CD4-positive, alpha-beta T cell (primary cell): ENCODE measurements around the gene DGKI. TPM values are rescaled to one million over a fixed set of nuclear protein-coding genes. Genes with fewer than 3 reads are reported as not detected.

Experiments used
- ATAC-seq: fragments of 200-7000 bp; cut with Tn5 transposase; one replicate; pipeline ENCODE4 v1.10.0; 2022; ENCODE audit warnings: mild to moderate bottlenecking; ENCODE audit not compliant: poor library complexity
- CTCF ChIA-PET: fragments of 350-600 bp; sonication (Branson Sonifier 250); formaldehyde crosslinking; loops from one replicate; lab custom pipeline; 2021; ENCODE audit warnings: antibody characterized with exemption, inconsistent platforms; lab: Charles Lee
- POLR2A ChIA-PET: fragments of 350-600 bp; sonication (Branson Sonifier 250); formaldehyde crosslinking; loops from one replicate; lab custom pipeline; 2021; ENCODE audit warnings: antibody characterized with exemption, inconsistent platforms; lab: Charles Lee
- DNase-seq, 14 experiments: peaks; one replicate each; pipeline ENCODE4 v3.0.0-alpha.2; 2013 to 2020; ENCODE audit warnings: mixed read lengths in 2 of 14
- H3K27ac ChIP-seq, 2 donors: one replicate each; pipeline versions ENCODE4 v1.5.1 to v1.7.0; 2013; ENCODE audit warnings: low read length in 2 of 2, low read depth in 1 of 2, mild to moderate bottlenecking in 1 of 2
- H3K27me3 ChIP-seq, 2 experiments: 1 replicate in 1 of 2; 2 replicates in 1 of 2; pipeline versions ENCODE4 v1.6.1 to v1.7.0; 2013; ENCODE audit warnings: low read length in 2 of 2, control low read depth in 1 of 2, mild to moderate bottlenecking in 1 of 2, moderate library complexity in 1 of 2; ENCODE audit not compliant: insufficient read depth in 2 of 2, control insufficient read depth in 1 of 2
- H3K36me3 ChIP-seq: one replicate; pipeline ENCODE4 v1.6.1; 2013; ENCODE audit warnings: low read length, control low read depth; ENCODE audit not compliant: insufficient read depth
- H3K4me1 ChIP-seq: one replicate; pipeline ENCODE4 v1.6.1; 2013; ENCODE audit warnings: low read length, control low read depth; ENCODE audit not compliant: insufficient read depth
- H3K4me3 ChIP-seq: one replicate; pipeline ENCODE4 v1.5.1; 2013; ENCODE audit warnings: mild to moderate bottlenecking, low read length, moderate library complexity
- H3K9me3 ChIP-seq, 2 experiments: 1 replicate in 1 of 2; 2 replicates in 1 of 2; pipeline versions ENCODE4 v1.6.1 to v1.7.0; 2013; ENCODE audit warnings: low read length in 2 of 2, mild to moderate bottlenecking in 2 of 2, control low read depth in 1 of 2, moderate library complexity in 1 of 2; ENCODE audit not compliant: control insufficient read depth in 1 of 2, insufficient read depth in 1 of 2
- H3K27ac Mint-ChIP-seq: one replicate; pipeline ENCODE4 v1.8.0; 2020; ENCODE audit warnings: mixed read lengths
- H3K27me3 Mint-ChIP-seq: one replicate; pipeline ENCODE4 v1.8.0; 2021; ENCODE audit warnings: mixed read lengths
- H3K36me3 Mint-ChIP-seq: one replicate; pipeline ENCODE4 v1.8.0; 2021; ENCODE audit warnings: low read depth, mixed read lengths
- H3K4me1 Mint-ChIP-seq: one replicate; pipeline ENCODE4 v1.8.0; 2021; ENCODE audit warnings: low read depth, mixed read lengths
- H3K4me3 Mint-ChIP-seq: one replicate; pipeline ENCODE4 v1.8.0; 2020; ENCODE audit warnings: mild to moderate bottlenecking, mixed read lengths
- H3K9me3 Mint-ChIP-seq: one replicate; pipeline ENCODE4 v1.8.0; 2020; ENCODE audit warnings: mixed read lengths
- intact Hi-C, 2 experiments: fragments of 100-400 bp; cut with DNase I in 1 of 2; cut with micrococcal nuclease in 1 of 2; formaldehyde crosslinking; loops; one replicate each; pipeline versions ENCODE4 v1.15.1 to v1.9.0; 2023 to 2025; cut with DNase I, micrococcal nuclease
- total RNA-seq, 174 experiments: library from RNA in 2 of 174; stranded (reverse) in 2 of 174; gene quantifications; one replicate each; pipeline ENCODE4 v1.2.3 and lab custom pipeline; 2021 to 2026
- TF ChIP-seq, protein P1 (sequence below): fragments of 200-600 bp; IDR thresholded peaks from one replicate; pipeline ENCODE4 v1.8.0; 2022; ENCODE audit warnings: antibody characterized with exemption, mild to moderate bottlenecking

The DGKI gene
- total RNA-seq, 2 experiments from 2014 or later, result not detected

DNA sequence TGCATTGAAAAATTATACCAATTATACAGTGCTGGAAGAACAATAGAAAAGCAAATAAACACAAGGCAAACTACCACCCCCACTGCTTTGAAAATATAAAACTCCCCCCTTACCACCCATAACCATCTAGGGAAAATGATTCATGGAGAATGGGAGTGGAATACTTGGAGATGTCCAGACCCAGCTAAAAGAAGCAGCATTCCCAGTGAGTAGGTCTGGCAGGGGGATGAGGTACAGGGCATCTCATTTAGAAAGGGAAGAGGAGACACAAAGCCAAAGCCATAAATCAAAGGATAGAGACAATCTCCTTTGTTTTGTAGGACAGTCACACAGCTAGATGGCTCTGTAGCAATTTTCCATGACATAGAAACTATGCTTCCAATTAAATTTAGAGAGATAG is 36.0 kb upstream of the DGKI start:
- H3K4me3 Mint-ChIP-seq, result no peak overlapping the region
- H3K27me3 Mint-ChIP-seq, result no peaks in the 10 kb centered on the region
- ATAC-seq (no peak), DNase-seq (no peak)
- H3K4me1 Mint-ChIP-seq, result no peaks in the 10 kb centered on the region
- peaks cover 74% of the 10 kb centered on the region for H3K36me3 ChIP-seq
- ChIA-PET CTCF (no interaction called here), POLR2A (no interaction called here)
- peaks cover 0 to 7% of the 10 kb centered on the region in 2 experiments for H3K9me3 ChIP-seq
- H3K4me3 ChIP-seq, result no peak overlapping the region
- H3K27me3 ChIP-seq, result no peaks in the 10 kb centered on the region
- TF ChIP-seq, protein P1, sequence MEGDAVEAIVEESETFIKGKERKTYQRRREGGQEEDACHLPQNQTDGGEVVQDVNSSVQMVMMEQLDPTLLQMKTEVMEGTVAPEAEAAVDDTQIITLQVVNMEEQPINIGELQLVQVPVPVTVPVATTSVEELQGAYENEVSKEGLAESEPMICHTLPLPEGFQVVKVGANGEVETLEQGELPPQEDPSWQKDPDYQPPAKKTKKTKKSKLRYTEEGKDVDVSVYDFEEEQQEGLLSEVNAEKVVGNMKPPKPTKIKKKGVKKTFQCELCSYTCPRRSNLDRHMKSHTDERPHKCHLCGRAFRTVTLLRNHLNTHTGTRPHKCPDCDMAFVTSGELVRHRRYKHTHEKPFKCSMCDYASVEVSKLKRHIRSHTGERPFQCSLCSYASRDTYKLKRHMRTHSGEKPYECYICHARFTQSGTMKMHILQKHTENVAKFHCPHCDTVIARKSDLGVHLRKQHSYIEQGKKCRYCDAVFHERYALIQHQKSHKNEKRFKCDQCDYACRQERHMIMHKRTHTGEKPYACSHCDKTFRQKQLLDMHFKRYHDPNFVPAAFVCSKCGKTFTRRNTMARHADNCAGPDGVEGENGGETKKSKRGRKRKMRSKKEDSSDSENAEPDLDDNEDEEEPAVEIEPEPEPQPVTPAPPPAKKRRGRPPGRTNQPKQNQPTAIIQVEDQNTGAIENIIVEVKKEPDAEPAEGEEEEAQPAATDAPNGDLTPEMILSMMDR, result no peak
- no peaks in the 10 kb centered on the region for H3K9me3 Mint-ChIP-seq
- no peaks in the 10 kb centered on the region for H3K4me1 ChIP-seq
- H3K27ac Mint-ChIP-seq, result no peak overlapping the region
- no peak overlapping the region for H3K27ac ChIP-seq
- intact Hi-C loops, result no loop called here
- peaks cover 90% of the 10 kb centered on the region for H3K36me3 Mint-ChIP-seq

DNA sequence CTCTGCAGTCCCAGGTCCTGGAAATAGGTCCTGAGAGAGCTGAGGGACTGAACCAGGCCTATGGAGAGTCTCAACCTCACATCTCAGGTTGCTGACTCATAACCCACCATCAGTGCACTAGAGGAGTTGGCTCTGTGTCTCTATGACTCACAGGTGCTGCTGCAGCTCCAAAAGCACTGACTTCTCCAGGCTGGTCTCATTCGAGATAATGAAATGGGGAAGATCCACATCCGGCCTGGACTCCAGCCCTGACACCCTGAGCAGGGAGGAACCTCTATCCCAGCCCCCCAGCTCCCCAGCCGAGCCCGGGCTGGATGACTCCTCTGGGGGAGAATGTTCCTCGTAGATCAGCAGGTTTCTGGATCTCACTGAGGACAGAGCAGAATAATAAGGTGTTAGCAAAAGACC is 35.5 kb upstream of the DGKI start:
- no peaks in the 10 kb centered on the region for H3K9me3 Mint-ChIP-seq
- no peak overlapping the region for H3K4me3 ChIP-seq
- peaks cover 96% of the 10 kb centered on the region for H3K36me3 Mint-ChIP-seq
- intact Hi-C loops, result no loop called here
- H3K27ac Mint-ChIP-seq, result no peak overlapping the region
- POLR2A ChIA-PET, result no interaction called here
- H3K27ac ChIP-seq, result no peak overlapping the region
- no peaks in the 10 kb centered on the region for H3K27me3 Mint-ChIP-seq
- CTCF ChIA-PET, result no interaction called here
- H3K36me3 ChIP-seq, result peaks cover 79% of the 10 kb centered on the region
- no peaks in the 10 kb centered on the region for H3K4me1 Mint-ChIP-seq
- no peak for ATAC-seq
- H3K4me3 Mint-ChIP-seq, result no peak overlapping the region
- H3K4me1 ChIP-seq, result no peaks in the 10 kb centered on the region
- H3K9me3 ChIP-seq, result peaks cover 0 to 7% of the 10 kb centered on the region in 2 experiments
- no peak for DNase-seq
- H3K27me3 ChIP-seq, result no peaks in the 10 kb centered on the region
- TF ChIP-seq, protein P1, result no peak

DNA sequence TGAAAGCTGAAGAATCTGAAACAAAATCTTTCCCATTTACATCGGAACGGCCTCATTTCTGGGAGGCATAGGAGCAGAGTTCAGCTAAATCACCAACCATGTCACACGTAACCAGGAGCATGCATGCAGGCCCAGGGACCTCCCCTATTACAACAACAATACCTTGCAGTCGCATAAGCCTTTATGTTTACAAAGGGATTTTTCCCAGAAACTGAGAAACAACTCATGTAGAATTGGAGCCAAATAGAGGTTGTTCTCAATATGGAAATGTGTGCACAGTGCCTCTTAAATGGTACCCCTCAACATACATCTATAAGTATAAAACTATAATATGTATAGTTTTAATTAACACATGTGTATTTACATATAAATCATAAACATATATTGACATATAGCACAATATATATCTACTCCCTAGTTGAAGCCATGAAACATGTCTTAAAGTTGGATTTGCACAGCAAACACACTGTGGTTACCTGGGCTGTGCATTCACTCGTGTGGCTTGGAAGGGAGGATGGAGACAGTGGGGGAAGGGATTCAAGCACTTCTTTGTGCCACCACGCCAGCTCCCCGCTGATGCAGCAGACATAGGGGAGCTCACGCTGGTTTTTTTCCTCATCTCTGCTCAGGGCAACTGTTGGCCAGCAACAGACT is 35.0 kb upstream of the DGKI start:
- no peaks in the 10 kb centered on the region for H3K4me1 Mint-ChIP-seq
- intact Hi-C loops, result no loop called here
- Histone ChIP-seq H3K36me3 (peaks cover 80% of the 10 kb centered on the region), H3K27me3 (no peaks in the 10 kb centered on the region), H3K4me3 (no peak overlapping the region), H3K27ac (no peak overlapping the region), H3K4me1 (no peaks in the 10 kb centered on the region), H3K9me3 (peaks cover 0 to 7% of the 10 kb centered on the region in 2 experiments)
- no peak for DNase-seq
- POLR2A ChIA-PET, result no interaction called here
- CTCF ChIA-PET, result no interaction called here
- no peak overlapping the region for H3K4me3 Mint-ChIP-seq
- ATAC-seq, result no peak
- TF ChIP-seq, protein P1, result no peak
- no peaks in the 10 kb centered on the region for H3K27me3 Mint-ChIP-seq
- no peaks in the 10 kb centered on the region for H3K9me3 Mint-ChIP-seq
- peaks cover 100% of the 10 kb centered on the region for H3K36me3 Mint-ChIP-seq
- no peak overlapping the region for H3K27ac Mint-ChIP-seq
